ENCODE data around the gene LRRC8A. TPM values are rescaled to one million over a fixed set of nuclear protein-coding genes. Genes with fewer than 3 reads are reported as not detected.

Gene LRRC8A
- 10 to 100 TPM; 45.3 to 65.9 TPM for total RNA-seq

- Histone ChIP-seq H3K27ac (peak within 1 kb of the TSS; percentile 97 to 98), H3K36me3 (peaks cover 21% of the 10 kb centered on the region)
- DNase-seq (ENCODE audit: low spot score): peak; percentile 98
Observed at GRCh38 chr9:128881884-128882676, at the start of gene LRRC8A, which contains the start of gene KYAT1. TSS of gene LRRC8A (plus strand) at chr9:128882133. CDS start at chr9:128907165, 25,032 bp downstream. TSS of gene KYAT1 (minus strand) at chr9:128881950. CDS start at chr9:128845405, 36,545 bp downstream.

GRCh38 chr9:128833696-128834095 lies 48.2 kb upstream of the LRRC8A start:
- Histone ChIP-seq H3K4me1 (peaks cover 0 to 12% of the 10 kb centered on the region in 2 donors), H3K36me3 (peaks cover 5% of the 10 kb centered on the region), H3K27me3 (no peaks in the 10 kb centered on the region), H3K27ac (no peak overlapping the region), H3K4me3 (no peak overlapping the region), H3K9me3 (no peaks in the 10 kb centered on the region)
- TF ChIP-seq, protein P1, sequence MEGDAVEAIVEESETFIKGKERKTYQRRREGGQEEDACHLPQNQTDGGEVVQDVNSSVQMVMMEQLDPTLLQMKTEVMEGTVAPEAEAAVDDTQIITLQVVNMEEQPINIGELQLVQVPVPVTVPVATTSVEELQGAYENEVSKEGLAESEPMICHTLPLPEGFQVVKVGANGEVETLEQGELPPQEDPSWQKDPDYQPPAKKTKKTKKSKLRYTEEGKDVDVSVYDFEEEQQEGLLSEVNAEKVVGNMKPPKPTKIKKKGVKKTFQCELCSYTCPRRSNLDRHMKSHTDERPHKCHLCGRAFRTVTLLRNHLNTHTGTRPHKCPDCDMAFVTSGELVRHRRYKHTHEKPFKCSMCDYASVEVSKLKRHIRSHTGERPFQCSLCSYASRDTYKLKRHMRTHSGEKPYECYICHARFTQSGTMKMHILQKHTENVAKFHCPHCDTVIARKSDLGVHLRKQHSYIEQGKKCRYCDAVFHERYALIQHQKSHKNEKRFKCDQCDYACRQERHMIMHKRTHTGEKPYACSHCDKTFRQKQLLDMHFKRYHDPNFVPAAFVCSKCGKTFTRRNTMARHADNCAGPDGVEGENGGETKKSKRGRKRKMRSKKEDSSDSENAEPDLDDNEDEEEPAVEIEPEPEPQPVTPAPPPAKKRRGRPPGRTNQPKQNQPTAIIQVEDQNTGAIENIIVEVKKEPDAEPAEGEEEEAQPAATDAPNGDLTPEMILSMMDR (IDR thresholded peaks at IDR 0.05): no peak
- no peak for DNase-seq (ENCODE audit: low spot score)

More at GRCh38 chr9:128881884-128882676, at the start of gene LRRC8A, which contains the start of gene KYAT1:
- Histone ChIP-seq H3K4me1 (peaks cover 0 to 77% of the 10 kb centered on the region in 2 donors), H3K9me3 (no peaks in the 10 kb centered on the region), H3K4me3 (peak within 1 kb of the TSS; percentile 88 to 98), H3K27me3 (no peaks in the 10 kb centered on the region)
- TF ChIP-seq, protein P1 (IDR thresholded peaks at IDR 0.05): no peak

GRCh38 chr9:128835246-128836210 lies 46.4 kb upstream of the LRRC8A start:
- no peaks in the 10 kb centered on the region for H3K9me3 ChIP-seq
- TF ChIP-seq, protein P1 (IDR thresholded peaks at IDR 0.05): no peak

DNA sequence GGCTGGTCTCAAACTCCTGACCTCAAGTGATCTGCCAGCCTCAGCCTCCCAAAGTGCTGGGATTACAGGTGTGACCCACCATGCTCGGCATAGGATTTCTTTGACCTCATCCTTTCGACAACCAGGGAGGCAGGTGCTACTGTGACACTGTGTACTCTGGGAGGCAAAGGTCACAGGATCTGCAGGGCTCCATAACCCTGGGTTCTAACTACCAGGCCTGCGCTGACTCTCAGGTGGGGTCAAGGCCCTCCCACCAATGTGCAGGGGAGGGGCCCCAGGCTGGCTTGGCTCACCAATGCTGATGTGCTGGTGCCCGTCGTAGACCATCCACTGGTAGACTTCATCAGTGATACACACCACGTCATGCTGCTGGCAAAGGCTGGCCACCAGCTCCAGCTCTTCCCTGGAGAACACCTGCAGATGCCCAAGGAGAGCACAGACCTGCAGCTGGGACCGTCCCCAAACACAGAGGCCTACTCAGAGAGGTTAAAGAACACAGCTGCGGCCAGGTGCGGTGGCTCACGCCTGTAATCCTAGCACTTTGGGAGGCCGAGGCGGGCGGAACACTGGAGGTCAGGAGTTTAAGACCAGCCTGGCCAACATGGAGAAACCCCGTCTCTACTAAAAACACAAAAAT lies 45.3 kb upstream of the LRRC8A start:
- TF ChIP-seq, protein P1 (IDR thresholded peaks at IDR 0.05): no peak
- no peak for DNase-seq (ENCODE audit: low spot score)
- H3K4me1 ChIP-seq: no peaks in the 10 kb centered on the region
- H3K36me3 ChIP-seq: peaks cover 5% of the 10 kb centered on the region
- H3K9me3 ChIP-seq: no peaks in the 10 kb centered on the region
- H3K27ac ChIP-seq: no peak overlapping the region
- no peaks in the 10 kb centered on the region for H3K27me3 ChIP-seq
- H3K4me3 ChIP-seq: no peak overlapping the region

More at GRCh38 chr9:128835246-128836210, 46.4 kb upstream of the LRRC8A start:
- no peaks in the 10 kb centered on the region for H3K27me3 ChIP-seq
- H3K4me3 ChIP-seq: no peak overlapping the region
- no peak overlapping the region for H3K27ac ChIP-seq
- H3K4me1 ChIP-seq: no peaks in the 10 kb centered on the region
- H3K36me3 ChIP-seq: peaks cover 5% of the 10 kb centered on the region
- no peak for DNase-seq (ENCODE audit: low spot score)

DNA sequence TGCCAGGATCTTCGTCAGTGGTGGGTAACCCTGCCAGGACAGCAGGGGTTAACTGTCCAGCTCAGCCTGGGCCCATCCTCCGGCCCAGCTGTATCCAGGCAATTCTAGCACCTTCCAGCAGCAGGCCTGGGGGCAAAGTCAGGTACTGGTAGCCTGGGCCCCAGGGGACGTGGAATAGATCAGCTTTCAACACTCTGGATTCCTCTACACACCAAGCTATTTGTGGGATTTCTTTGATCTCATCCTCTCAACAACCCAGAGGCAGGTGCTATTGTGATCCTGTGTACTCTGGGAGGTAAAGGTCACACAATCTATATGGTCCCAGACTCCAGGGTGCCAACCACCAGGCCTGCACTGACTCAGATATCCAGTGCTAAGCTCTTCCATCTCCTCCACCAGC lies 43.6 kb upstream of the LRRC8A start:
- Histone ChIP-seq H3K27ac (no peak overlapping the region), H3K9me3 (no peaks in the 10 kb centered on the region), H3K36me3 (peaks cover 1% of the 10 kb centered on the region), H3K4me1 (no peaks in the 10 kb centered on the region), H3K4me3 (no peak overlapping the region), H3K27me3 (no peaks in the 10 kb centered on the region)
- TF ChIP-seq, protein P1 (IDR thresholded peaks at IDR 0.05): no peak
- no peak for DNase-seq (ENCODE audit: low spot score)
